Suppressor macrophage treated with lipopolysaccharide for 1 hour (primary cell): ENCODE measurements around the gene XRCC1.
"Not testable (repeated sequence)": the region's sequence is repeated elsewhere in the genome, so short reads cannot be mapped to it uniquely, and the experiment has no call there.

Experiments
- DNase-seq, 3 donors: peaks; one replicate each; pipeline ENCODE4 v3.0.0-alpha.2; 2020 to 2022

XRCC1 gene

GRCh38 chr19:43574424-43575155 lies 737 bp downstream of the XRCC1 start:
- DNase-seq = peak; percentile 26 to 67 (median 65)

DNA sequence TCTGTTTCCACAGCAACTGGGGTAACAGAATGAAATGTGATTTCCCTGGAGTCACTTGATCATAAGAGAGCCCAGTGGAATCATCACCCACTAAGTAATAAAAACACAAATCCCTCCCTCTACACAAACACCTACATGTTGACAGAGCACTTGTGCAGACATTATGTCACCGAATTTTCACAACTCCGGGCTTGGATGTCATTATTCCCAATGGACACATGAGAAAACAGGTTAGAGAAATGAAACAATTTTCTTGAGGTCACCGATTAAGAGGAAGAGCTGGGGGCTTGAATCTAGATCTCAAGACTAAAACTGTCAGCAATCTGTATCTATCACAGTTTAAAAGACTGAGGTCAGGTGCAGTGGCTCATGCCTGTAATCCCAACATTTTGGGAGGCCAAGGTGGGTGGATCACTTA lies 3.1 kb downstream of the XRCC1 start:
- DNase-seq = peak; percentile 54 to 76 (median 69)

DNA sequence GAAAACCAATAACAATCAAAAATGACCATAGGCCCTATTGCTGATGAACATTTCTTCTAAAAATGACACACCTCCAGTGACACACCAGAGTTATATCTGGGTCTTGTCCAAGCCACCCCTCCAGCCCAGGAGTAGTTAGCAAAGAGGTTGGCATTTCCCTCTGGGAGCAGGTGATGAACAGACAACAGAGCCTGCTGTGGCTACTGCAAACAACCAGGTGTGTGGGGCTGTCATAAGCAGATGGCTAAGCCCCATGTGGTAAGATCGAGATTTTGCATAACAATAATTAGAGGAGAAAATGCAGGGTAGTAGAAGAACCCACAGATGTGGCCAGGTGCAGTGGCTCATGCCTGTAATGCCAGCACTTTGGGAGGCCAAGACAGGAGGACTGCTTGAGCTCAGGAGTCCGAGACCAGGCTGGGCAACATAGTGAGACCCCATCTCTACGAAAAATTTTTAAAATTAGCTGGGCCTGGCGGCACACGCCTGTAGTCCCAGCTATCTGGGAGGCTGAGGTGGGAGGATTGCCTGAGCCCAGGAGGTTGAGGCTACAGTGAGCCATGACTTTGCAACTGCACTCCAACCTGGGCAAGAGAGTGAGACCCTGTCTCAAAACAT lies 5.0 kb downstream of the XRCC1 start:
- no peak for DNase-seq

GRCh38 chr19:43569657-43570056 lies 5.7 kb downstream of the XRCC1 start:
- no peak for DNase-seq

DNA sequence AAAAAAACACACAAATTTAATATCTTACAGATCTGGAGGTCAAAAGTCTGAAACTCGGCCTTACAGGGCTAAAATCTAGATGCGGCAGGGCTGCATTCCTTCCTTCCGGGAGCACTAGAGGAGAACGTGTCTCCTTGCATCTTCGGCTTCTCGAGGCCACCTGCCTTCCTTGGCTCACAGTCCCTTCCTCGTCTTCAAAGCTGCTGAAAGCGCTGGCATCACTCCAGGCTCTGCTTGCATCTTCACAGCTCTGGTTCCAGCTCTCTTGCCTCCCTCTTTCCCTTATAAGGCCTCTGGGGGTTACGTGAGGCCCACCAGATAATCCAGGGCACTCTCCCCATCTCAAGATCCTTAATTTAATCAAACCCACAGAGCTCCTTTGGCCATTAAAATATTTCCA lies 10.5 kb downstream of the XRCC1 start:
- no peak for DNase-seq

GRCh38 chr19:43563816-43564457 lies 11.4 kb downstream of the XRCC1 start:
- peak in 1 of 3 donors; percentile 26 for DNase-seq

DNA sequence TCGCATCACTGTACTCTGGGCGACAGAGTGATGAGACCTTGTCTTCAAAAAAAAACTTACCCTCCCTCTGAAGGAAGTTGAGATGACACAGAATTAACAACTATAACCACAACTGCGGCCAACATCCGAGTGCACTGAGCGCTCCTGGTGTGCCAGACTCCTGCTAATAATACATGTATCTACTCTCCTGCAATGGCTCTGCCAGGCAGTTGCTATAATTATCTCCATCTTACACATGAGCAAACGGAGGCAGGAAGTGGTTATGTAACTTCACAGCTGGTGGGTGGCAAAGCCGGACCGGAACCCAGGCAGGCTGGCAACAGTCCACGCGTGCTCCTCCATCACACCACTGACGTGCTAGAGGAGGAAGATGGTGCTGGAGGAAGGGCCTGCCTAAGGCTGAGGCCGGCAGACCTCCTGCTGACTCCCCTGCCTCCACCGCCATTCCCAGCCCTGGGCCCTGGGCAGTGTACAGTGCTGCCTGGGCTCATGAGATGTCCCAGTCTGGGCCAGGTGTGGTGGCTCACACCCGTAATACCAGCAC lies 12.6 kb downstream of the XRCC1 start:
- peak; percentile 82 to 89 (median 83) for DNase-seq

DNA sequence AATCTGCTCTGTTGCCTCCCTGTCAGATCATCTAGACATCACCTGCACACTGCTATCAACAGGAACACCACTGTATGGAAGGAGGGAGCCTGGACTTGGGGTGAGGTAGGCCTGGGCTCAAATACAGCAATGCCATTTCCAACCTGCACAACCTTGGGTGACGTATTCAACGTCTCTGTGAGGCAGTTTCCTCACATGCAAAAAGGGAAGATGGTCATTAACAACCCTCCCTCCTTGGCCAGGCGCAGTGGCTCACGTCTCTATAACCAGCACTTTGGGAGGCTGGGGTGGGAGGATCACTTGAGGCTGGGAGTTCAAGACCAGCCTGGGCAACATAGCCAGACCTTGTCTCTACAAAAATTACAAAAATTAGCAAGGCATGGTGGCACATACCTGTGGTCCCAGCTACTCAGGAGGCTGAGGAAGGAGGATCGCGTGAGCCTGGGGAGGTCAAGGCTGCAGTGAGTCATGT lies 13.1 kb downstream of the XRCC1 start:
- peak in 2 of 3 donors; percentile 35 to 48 for DNase-seq

DNA sequence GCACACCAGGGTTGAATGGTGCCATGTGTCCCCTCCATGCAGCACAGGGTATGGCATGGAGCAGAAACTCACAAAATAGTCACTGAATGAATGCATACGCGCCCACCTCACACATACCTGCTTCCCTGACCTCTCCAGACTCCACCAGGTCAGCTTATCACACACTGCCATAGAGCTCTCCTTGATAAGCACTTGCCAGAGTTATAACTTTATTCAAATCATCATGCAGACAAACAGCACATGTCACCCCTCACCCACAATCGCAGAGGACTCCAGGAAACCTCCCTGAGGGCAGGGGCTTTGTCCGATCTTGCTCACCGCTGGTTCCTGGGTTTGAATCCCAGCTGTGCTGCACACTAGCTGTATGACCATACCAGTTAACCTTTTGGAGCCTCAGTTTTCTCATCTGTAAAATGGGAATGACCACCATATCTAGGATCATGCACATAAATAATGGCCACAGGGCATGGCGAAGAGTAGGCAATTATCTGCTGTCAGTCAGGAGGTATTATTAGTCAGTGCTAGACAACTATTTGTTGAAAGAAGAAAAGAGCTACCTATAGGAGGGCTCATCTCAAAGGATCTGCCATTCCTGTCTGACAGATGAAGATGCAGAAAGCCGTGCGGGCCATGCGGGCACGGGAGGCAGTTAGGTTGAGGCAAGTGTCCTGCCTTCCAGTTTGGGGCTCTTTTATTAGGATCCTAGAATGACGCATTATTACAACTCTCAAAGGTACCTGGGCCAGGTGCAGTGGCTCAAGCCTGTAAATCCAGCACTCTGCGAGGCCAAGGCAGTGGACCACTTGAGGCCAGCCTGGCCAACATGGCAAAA lies 14.0 kb downstream of the XRCC1 start:
- no peak for DNase-seq

- peak; percentile 60 to 74 (median 68) for DNase-seq
These were observed 14.6 kb downstream of the XRCC1 start for GRCh38 chr19:43560687-43561086.

GRCh38 chr19:43555185-43555770 lies 20.0 kb downstream of the XRCC1 start:
- DNase-seq = peak; percentile 76 to 88 (median 88)

GRCh38 chr19:43554317-43554895 lies 20.9 kb downstream of the XRCC1 start:
- DNase-seq = no peak

- no peak for DNase-seq
These were observed 21.7 kb downstream of the XRCC1 start for GRCh38 chr19:43553656-43554055.

GRCh38 chr19:43552616-43553015 lies 22.7 kb downstream of the XRCC1 start:
- DNase-seq = no peak

GRCh38 chr19:43552198-43552450 lies 23.2 kb downstream of the XRCC1 start:
- DNase-seq = no peak

DNA sequence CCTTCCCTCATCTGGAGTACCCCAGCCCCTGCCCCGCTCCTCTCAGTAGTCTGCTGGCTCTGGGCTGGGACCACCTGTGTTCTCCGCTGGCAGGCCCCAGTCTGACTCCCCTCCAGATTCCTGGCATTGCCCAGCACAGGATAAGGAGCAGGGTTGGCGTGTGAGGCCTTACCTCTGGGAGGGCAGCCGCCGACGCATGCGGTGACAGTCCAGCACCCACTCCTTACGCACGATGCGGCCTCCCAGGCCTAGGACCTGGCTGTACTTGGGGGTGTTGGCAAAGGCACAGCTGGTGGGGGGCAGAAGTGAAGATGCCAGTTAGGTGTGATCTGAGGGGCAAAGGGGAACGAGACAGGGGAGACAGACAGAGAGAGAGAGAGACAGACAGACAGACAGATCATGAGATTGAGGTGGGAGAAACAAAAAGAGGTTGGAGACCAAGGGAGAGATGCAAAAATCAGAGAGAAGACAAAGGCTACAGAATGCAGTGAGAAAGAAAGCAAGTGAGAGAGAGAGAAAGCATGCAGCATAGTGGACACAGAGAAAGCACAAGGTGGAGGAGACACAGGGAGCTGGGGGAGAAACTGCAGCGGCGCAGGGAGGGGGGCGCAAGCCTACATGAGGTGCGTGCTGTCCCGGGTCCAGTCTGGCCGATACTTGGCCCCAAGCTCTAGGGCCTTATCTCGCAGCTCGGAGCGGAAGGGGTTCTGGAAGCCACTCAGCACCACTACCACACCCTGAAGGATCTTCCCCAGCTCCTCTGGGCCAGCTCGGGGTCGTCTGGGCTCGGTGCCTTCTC lies 23.7 kb downstream of the XRCC1 start:
- no peak for DNase-seq

GRCh38 chr19:43548706-43549105 lies 26.6 kb downstream of the XRCC1 start:
- no peak for DNase-seq

DNA sequence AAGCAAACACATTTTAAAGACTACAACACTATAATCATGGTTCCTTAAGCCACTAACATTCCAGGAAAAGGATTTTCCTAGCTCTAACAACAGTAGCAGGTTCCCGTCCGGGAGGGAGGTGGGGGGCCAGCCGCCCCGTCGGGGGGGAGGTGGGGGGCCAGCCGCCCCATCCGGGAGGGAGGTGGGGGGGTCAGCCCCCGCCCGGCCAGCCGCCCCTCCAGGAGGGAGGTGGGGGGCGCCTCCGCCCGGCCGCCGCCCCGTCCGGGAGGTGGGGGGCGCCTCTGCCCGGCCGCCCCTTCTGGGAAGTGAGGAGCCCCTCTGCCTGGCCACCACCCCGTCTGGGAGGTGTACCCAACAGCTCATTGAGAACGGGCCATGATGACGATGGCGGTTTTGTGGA lies 27.4 kb downstream of the XRCC1 start:
- not testable (repeated sequence) for DNase-seq

DNA sequence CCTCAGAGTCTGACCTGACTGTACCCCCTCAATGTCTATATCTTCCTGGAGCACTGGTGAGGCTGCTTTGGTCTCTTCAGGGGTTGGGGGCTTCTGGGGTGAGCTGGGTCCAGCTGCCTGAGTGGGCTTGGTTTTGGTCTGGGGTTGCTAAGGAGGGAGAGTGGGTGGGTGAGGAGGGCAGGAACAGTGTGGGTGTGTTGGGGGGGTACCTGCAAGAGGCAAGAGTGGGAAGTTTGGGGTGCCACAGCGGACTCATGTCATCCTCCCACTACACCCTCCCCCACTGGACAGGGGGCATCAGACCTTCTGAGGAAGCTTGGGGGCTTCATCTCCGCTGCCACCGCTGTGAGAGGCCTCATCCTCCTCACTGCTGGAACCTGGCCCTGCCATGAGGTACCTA lies 28.7 kb downstream of the XRCC1 start:
- DNase-seq = no peak

GRCh38 chr19:43545981-43546380 lies 29.3 kb downstream of the XRCC1 start:
- no peak for DNase-seq

DNA sequence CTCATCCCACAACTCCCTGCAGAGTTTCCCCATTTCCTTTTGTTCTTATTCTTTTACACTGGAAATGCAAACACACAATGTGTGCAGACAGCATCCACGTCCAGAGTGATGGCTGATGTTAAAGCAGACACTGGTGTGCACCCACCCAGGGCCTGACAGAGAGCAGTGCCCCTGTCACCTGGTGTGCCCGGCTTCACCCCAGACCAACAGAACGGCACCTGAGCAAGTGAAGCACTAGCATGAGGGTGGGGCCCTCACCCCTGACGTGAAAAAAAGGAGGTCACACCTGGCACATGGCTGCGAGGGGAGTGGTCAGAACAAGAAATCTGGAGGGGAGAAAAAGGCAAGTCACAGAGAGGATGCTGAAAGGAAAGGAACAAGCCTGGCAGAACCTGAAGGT lies 30.1 kb downstream of the XRCC1 start:
- DNase-seq = no peak
